ENCODE data around the gene BHLHE41.

BHLHE41 gene

DNA sequence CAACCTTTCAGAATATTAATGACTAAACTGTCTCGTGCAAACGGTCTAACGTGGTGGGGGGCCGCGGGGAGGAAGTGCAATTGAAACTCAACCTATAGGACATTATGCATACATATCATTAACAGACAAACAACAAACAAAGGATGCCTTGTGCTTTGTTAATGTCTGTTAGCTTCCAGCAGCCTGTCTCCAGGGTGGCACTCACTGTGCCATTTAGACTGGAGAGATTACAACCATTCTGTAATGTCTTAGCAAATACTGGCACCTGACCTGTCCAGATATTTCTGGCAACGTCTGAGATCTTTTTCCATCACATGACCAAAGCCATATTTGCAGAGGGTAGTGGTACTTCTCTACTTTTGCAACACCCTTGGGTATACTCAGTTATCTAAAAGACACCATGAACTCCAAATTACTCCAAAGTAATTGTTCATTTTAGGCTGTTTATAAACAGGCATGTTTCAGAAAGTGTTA, 11.6 kb downstream of the BHLHE41 start:
- no peak for DNase-seq

DNA sequence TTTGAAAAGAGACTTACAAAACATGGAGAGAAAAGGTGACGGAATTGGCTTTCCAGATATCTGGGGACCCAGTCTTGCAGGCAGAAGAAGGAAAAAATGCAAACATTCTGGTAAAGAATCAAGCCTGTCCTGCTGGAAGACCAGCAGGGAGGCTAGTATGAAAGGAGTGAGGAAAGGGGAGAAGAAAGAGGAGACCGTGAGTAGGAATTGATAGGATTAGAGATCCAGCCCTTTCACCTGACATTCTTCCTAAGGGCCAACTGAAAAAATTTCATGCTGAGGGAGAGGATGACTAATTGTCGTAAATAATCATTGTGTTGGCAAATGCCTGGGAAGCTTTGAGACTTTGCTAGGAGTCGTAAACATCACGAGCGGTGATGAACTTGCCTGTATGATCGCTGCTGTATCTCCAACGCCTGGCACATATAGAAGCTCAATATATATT, 12.1 kb downstream of the BHLHE41 start:
- DNase-seq, result no peak

DNA sequence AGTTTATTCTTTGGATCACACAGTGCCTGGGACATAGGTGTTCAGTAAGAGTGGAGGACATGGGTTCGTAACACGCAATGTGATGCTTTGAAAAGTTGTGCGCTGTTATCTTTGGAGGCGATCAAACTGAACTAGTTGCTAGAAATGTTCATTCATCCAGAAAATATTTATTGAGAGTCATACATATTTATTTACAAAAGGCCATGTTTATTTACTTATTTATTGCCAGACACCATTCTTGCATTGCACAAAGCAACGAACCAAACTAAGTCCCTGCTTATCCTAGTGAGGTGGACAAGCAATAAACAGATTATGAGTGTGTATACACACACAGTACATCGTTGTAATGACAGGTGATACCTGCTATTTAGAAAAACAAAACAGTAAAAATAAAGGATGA, 12.6 kb downstream of the BHLHE41 start:
- no peak for DNase-seq

DNA sequence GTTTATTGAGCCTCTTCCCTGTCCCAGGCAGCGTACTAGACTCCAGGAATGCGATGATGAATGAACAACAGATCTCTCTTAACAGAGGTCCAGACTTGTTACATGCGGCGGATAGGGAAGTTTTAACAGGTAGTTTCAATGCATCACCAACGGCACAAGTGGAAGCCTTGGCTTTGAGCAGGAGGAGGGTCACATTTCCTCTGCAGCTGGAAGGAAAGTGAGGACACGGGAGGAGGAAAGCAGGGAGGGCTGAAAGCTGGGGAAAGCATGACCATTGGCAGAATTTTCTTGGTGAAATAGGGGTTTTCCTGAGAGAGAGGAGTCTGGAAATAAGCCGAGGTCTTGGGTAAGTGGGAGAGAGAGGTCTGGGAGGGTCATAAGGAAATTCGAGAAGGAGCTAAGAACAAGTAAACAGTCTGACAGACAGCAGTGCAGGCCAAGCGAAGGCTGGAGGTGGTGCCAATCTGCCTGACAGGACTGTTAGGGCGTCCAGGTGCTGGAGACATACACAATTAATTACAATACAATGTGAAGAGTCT, 15.4 kb downstream of the BHLHE41 start:
- DNase-seq, result no peak

DNA sequence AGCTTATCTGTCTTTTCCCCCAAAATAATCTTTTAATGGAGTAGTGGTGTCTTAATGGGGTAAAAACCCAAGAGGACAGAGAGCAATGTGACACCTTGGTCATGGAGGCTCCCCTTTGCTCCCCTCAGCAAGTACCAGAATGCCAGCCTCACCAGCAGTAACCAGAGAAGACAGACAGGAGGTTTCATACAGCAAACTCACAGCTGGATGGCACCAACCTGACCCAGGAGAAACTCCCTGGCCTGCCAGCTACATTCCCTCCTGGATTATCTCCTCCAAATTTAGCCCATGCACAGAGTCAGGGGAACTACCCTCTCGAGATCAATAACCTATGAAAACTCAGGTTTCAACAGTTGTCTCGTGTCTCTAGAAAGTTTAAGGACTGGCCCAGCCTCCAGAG, 15.9 kb downstream of the BHLHE41 start:
- DNase-seq, result no peak

DNA sequence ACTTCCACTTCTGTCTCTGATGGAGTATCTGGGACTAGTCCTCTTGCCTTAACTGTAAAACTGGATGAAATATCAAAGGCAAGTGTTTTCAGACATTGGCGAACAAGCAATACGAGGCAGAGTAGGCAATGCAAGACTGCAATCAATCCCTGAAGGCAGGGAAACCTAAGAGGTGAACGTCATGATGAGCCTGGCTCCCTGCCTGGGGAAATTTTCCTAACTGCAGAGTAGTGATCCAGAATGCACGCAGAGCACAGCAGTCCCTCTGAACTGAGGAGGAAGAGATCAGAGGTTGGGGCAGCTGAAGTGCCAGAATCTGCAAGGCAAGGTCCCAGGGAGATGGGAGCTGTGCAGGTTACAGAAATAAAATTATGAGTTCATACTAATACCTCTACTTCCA, 18.5 kb downstream of the BHLHE41 start:
- DNase-seq, result no peak

DNA sequence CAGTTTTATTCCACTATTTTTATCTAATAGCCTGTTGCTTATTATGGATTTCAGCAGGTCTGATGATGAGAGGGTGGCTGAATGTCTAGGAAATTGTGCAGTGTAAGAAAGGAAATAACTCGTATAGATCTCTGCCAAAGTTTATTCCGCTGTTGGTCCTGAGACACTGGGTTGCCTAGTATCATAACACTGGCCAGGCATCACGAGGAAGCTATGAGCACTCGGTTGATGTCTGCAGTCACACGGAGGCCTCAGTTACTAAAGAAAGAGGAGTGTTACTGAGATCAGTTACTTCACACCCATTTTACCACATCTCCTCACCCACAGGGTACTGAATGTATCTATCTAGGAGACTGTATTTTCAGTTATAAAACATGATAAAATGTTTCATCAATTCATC, 21.9 kb downstream of the BHLHE41 start:
- no peak for DNase-seq

DNA sequence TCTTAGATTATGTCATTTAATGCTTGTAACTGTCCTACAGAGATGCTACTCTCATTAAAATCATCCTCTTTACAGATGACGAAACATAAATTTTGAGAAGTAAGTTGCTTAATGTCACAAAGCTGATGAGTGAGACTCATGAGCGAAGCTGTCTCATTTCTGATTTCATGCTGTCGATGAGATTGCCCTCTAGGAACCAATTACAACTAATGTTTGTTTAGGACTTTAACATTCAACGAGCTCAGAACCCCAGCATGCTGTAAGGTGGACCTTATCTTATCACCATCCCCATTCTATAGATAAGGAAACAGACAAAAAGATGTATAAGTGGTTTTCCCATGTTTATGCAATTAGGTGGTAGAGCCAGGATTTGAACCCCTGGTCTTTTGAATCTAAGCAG, 23.1 kb downstream of the BHLHE41 start:
- no peak for DNase-seq

DNA sequence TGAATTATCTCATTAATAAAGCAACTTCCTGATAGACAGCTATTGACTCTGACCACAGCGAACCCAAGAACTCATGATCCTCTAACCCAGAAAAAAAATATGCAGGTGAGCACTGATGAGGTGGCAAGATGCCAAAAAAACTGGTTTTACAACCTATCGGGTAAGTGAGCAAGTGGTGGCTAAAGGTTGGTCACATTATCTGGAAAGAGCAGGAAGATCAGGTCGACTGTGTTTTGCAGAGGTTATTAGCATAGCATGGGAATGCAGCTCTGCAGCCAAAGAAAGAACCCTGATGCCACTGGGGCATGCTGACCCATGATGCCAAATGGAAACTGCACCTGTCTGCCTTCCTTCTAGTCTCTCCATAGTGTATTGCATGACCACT, 23.5 kb downstream of the BHLHE41 start:
- no peak for DNase-seq

DNA sequence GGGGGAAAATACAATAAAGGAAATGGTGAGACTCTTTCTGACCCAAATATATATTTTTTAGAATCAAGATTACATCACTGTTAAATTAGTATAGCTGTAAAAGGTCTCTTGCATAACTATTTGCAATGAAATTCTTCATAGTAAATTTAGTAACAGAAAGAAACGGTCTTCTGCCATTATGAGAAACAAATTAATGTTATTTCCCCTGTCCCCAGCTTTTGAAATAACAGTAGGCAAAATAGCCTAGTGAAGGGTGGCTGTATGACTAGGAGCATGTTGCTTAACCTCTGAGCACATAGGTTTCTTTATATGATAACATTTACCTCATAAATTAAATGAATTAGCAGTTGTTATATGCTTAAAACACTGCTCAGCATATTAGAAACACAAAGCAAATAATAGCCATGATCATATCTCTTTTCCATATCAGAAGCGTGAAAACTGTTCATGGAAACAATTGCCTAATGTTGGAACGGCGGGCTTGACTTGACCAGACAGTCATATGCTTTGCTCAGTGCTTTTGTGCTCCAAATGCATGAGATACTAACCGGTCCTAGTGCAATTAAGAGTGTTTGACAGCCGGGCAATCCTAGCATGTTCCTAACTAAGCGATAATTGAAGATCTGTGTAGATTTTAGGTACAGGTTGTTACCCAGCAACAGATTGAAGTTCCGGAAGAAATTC, 24.0 kb downstream of the BHLHE41 start:
- DNase-seq, result no peak

DNA sequence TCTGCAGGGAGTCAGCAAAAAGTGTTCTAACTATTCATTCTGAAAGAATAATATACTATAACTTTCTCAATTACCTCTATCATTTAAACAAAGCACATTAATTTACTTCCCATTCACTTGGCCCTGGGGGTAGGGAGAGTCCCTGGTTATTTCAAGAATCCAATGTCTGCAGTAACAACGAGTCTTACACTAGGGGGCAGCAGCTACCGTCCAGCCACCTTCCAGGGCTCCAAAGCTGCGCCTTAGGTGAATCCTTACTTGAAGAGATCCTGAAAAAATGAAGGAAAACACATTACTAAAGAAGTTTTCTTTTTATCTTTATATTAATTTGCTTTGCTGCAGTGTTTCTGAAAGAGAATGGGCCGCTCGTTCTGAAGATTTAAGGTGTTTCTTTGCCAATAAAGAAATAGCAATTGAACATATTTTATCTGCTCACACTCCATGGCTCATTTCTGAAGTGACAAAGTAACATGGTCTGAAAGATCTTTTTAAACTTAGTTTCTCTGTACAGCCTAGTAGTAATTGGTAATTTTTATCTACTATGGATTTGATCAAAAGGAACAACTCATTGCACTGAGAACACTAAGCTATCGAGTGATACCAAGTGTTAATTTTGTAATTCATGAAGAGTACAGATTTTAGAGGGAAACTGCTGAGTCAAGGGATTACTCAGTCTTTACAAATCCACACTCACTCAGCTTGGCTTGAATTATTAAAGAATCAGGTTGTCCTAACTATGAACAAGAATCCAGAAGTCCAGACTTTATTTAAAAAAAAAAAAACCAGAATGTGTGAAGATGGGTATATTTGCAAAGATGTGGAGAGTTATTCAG, 27.6 kb downstream of the BHLHE41 start:
- DNase-seq, result peak; percentile 57 to 62

DNA sequence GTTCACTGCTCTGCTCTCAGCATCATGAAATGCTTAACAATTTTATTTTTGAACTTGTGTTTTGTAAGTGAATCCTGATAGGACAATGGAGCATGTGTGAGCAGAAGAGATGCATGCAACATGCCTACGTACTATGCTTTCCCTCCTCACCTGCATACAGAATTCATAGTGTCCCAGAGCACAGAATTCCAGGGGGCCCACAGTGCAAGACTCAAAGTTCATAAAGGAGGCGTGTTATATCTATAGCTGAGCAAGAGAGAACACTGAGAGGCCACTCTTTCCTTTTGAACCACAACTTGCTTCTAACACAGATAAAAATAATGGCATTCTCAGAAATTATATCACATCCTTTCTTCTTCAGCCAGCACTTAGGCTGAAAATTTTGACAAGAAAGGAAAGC, 28.8 kb downstream of the BHLHE41 start:
- DNase-seq, result no peak

DNA sequence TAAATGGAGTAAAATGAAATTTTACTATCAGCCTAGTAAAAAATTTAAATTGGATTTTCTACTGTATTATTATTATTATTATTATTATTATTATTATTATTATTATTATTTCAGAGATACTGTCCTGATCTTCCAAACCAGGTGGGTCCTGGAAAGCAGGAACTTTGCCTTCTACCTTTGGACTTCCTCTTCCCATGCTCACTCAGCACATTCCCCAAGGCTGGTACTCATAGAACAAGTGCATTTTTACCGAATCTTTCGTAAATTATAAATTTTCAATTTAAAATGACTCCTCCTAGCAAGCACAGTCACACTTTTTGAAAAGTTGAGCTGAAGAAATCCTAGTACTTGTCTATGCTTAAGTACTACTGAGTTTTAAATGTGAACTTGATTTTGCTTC, 29.7 kb downstream of the BHLHE41 start:
- DNase-seq, result no peak

DNA sequence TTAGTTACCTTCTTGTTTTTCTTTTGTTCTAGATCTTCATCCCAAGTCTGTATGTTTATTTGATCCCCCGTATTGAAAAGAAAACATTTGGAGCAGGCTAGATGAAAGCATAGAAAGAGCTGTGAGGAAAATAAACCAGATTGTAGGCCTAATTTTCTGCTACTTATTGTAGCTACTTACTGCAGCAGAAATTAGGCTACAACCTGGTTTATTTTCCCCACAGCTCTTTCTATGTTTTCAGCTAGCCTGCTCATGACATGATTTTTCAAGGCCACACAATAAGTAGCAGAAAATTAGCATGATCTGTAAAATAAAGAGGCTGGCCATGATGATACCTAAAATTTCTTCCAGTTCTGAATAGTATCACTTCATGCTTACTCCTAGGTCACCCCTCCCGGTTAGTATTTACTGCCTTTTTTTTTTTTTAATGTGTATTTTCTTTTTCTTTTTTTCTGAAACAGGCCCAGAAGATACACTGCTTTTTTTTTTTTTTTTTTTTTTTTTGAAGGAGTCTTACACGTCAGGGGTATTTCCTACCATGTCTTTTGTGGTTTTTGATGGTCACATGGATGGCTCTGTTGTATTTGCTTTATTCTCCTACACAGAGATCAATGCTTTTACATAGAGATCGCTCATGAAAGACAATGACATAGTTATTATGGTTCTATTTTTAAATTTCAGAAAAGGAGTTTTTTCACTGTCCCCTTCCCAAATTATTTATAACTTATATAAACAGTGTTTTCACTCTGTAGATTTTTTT, 32.3 kb downstream of the BHLHE41 start:
- DNase-seq, result no peak

DNA sequence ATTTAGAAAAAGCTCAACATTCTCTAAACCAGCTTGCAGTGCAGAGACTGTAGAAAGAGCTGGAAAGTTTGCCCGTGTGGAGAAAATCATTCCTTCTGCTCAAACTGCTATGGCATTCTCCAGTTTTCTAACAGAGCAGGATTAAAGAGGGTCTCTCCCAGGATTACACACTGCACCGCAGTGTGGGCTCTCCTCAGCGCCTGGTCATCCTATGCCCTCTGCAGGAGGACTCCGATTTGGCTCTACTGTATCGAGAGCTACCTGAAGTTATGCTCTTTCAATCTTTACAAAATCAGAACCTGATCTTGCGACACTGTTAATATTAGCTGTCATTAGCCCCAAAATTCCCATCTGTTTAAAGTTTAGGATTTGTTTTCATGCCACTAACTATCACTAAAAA, 33.0 kb downstream of the BHLHE41 start:
- DNase-seq, result no peak

DNA sequence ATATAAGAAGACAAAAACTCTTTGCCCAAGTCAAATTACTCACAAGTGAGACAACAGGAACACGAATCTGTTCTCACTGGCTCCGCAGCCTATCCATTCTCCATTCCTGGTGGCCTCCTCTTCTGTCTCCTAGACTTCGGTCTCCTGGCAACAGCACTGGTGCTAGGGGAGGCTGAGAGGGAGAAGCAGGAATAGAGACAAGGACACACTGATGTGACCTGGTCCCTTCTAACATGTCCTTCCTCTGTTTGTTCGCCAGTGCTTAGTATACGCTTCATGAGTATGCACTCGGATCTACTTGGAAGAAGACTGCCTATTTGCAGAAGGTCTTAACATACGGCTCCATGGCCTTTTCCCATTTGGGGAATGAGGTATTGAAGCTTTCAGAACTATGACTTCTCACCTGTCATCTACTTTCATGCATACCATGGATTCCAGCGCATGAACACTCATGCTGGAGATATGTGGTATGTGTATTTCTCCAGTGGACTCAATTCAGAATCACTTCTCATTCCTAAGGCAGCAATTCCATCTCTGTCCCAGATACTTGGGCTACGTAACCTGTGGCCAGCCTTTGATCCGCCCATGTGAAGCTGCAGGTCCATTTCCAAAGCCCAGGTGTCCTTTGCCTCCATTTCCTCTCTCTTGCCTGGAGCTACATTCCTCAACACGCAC, 33.9 kb downstream of the BHLHE41 start:
- DNase-seq, result no peak

DNA sequence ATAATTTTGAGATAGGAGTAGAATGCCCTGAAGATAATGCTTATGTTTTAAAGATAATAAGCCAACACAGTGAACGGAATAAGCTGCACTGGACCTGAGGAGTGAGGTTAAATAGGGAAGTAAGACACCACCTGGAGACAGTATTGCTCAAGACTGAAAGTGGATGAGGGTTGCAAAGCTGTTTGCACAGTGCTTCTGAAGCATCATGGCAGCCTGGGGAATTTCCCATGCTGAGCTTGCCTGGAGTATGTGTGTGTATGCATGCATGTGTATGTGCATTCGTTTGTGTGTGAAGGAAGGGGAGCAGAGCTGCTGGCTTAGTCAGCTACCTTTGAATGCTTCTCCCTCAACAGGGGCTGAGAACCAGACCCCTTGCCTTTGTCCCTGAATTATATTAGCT, 35.8 kb downstream of the BHLHE41 start:
- no peak for DNase-seq

DNA sequence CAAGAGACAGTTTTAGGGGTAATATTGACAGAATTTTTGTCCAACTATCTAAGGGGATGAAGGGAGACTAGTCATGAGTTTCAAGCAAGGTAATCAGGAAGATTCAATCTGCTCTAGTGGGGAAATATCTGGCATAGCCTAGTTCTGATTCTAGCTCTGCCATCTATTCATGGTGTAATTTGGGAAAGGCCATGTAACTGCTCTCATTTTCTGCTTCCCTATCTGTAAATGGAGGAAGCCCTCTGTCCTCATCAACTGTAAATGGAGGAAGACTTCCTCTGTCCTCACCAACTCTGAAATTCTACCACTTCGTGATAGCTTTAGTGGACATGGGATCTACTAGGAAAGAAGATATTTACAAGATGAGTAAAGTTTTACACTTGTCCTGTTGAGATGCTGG, 37.9 kb downstream of the BHLHE41 start:
- DNase-seq, result no peak

DNA sequence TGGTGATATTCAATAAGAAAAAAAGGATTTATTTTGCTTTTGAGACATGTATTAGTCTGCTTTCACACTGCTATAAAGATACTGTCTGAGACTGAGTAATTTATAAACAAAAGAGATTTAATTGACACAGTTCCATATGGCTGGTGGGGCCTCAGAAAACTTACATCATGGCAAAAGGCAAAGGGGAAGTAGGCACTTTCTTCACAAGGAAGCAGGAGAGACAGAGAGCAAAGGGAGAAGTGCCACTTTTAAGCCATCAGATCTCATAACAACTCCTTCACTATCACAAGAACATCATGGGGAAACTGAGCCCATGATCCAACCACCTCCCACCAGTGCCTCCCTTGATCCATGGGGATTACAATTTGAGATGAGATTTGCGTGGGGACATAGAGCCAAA, 43.9 kb downstream of the BHLHE41 start:
- no peak for DNase-seq

DNA sequence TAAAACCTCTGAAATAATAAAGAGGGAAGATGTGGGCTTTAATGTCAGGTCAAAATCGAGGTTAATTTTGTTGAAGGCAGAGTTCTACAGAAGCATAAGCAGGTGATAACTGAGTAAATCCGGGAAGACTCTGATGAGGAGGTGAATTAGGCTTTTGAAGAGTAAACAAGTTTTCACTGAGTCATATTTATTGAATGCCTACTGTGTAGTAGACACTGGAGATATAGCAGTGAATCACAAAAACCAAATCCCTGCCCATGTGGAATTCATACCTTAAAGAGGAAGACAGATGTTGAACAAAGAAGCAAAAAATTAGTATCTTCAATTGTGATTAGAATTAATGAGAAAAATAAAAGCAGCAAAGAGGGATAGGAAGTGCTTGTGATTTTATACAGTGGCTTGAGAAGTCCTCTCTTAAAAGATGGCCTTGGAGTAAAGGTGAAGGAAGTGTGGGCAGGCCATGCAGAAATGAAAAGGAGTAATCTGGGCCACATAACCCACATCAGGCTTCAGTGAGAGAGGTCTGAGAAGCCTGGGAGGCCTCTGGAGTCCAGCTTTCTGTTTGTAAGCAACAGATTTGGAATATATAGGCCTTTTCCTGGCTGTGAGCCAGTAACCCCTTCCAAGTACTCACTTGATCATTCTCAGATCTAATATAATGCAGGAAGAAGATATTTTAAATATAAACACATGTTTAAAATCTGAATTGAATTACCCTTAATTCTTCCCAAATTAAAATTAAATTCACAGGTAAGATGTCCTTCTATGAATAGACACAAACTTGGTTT, 46.7 kb downstream of the BHLHE41 start:
- no peak for DNase-seq

Measured in stimulated activated CD4-positive, alpha-beta T cell treated with anti-CD3 and anti-CD28 coated beads, Interleukin-2, amount 100 ng/mL, for 24 hours (primary cell).